SJCRH30 (cell line): ENCODE data around the gene WHRN. TPM values are rescaled to one million over a fixed set of nuclear protein-coding genes. Genes with fewer than 3 reads are reported as not detected.
A peak's percentile ranks its signal among the peaks of the same experiment; 100 is the strongest.

ENCODE experiments used
- DNase-seq, 2 experiments: peaks; one replicate each; pipeline ENCODE4 v3.0.0-alpha.2; 2015 to 2020
- H3K27ac ChIP-seq: fragments of 250-450 bp; sonication (Bioruptor Pico); 2 replicates; pipeline ENCODE4 v1.5.1; 2020; ENCODE audit warnings: mild to moderate bottlenecking, moderate library complexity
- H3K27me3 ChIP-seq: fragments of 250-450 bp; sonication (Bioruptor Pico); 2 replicates; pipeline ENCODE4 v1.5.1; 2020; ENCODE audit warnings: mild to moderate bottlenecking, moderate library complexity
- H3K36me3 ChIP-seq: fragments of 250-450 bp; sonication (Bioruptor Pico); 2 replicates; pipeline ENCODE4 v1.5.1; 2020; ENCODE audit warnings: mild to moderate bottlenecking, moderate library complexity
- H3K4me1 ChIP-seq: fragments of 250-450 bp; sonication (Bioruptor Pico); 2 replicates; pipeline ENCODE4 v1.5.1; 2020; ENCODE audit warnings: mild to moderate bottlenecking, moderate library complexity
- H3K4me3 ChIP-seq: fragments of 250-450 bp; sonication (Bioruptor Pico); 2 replicates; pipeline ENCODE4 v1.5.1; 2020; ENCODE audit warnings: mild to moderate bottlenecking, moderate library complexity
- H3K9me3 ChIP-seq: fragments of 250-450 bp; sonication (Bioruptor Pico); replicated peaks from 2 replicates; pipeline ENCODE4 v1.5.1; 2020; ENCODE audit warnings: mild to moderate bottlenecking, moderate library complexity
- total RNA-seq: library from RNA; depleted of rRNA; stranded (reverse); fragments of >200 nt; shearing (Covaris generic); gene quantifications from 2 replicates; pipeline ENCODE4 v1.2.3, GENCODE V29; 2014

The WHRN gene
- total RNA-seq, 1 experiment from 2014 or later, result 3.1 TPM

- no peaks in the 10 kb centered on the region for H3K9me3 ChIP-seq
- H3K4me1 ChIP-seq, result peaks cover 7% of the 10 kb centered on the region
- no peaks in the 10 kb centered on the region for H3K27me3 ChIP-seq
- no peak overlapping the region for H3K27ac ChIP-seq
- H3K4me3 ChIP-seq, result no peak overlapping the region
- H3K36me3 ChIP-seq, result no peaks in the 10 kb centered on the region
- DNase-seq, result no peak
These were observed 80.1 kb downstream of the WHRN start for GRCh38 chr9:114425126-114425525.

DNA sequence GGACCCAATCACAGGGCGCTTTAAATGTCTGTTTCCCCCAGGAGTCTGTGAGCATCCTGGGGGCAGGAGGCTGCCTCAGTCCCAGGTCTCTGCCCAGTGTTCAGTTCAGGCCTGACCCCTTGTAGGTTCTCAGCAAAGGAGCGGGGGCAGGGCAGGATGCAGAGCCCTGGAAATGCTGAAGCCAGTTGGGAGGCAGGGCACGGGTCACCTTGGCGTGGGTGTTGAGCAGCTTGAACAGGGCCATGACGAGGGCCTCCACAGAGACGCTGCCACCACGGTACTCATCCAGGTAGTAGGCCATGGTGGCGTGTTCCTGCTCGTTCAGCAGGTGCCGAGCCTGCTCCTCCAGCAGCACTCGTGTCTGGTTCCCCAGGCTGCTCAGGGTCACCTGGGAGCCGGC is 81.1 kb downstream of the WHRN start:
- no peaks in the 10 kb centered on the region for H3K27me3 ChIP-seq
- H3K36me3 ChIP-seq, result no peaks in the 10 kb centered on the region
- no peak overlapping the region for H3K27ac ChIP-seq
- H3K4me3 ChIP-seq, result no peak overlapping the region
- no peaks in the 10 kb centered on the region for H3K9me3 ChIP-seq
- DNase-seq, result no peak
- H3K4me1 ChIP-seq, result no peaks in the 10 kb centered on the region

DNA sequence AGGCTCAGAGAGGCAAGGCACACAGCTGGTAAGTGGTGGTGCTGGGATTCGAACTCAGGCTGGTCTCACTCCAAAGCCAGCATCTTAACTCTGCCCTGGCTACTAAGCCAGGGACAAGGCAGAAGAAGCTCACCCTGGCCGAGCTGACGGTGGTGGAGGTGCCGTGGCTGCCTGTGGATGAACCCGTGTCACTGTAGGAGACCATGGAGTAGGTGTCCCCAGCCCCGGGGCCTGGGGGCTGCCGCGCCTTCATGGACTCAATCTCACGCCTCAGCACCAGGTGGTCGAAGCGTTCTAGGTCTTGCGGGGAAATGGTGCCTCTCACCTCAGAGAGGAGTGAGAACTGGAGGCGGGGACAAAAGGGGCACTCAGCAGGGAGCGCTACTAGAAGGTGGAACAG is 82.1 kb downstream of the WHRN start:
- Histone ChIP-seq H3K9me3 (no peaks in the 10 kb centered on the region), H3K27ac (no peak overlapping the region), H3K36me3 (no peaks in the 10 kb centered on the region), H3K27me3 (no peaks in the 10 kb centered on the region), H3K4me1 (no peaks in the 10 kb centered on the region), H3K4me3 (no peak overlapping the region)
- peak in 1 of 2 experiments; percentile 2 for DNase-seq

GRCh38 chr9:114421147-114421546 is 84.1 kb downstream of the WHRN start:
- H3K4me1 ChIP-seq, result no peaks in the 10 kb centered on the region
- DNase-seq, result no peak
- no peaks in the 10 kb centered on the region for H3K36me3 ChIP-seq
- no peak overlapping the region for H3K27ac ChIP-seq
- no peaks in the 10 kb centered on the region for H3K9me3 ChIP-seq
- no peaks in the 10 kb centered on the region for H3K27me3 ChIP-seq
- H3K4me3 ChIP-seq, result no peak overlapping the region

- Histone ChIP-seq H3K36me3 (no peaks in the 10 kb centered on the region), H3K27me3 (no peaks in the 10 kb centered on the region), H3K4me3 (no peak overlapping the region), H3K4me1 (no peaks in the 10 kb centered on the region), H3K27ac (no peak overlapping the region), H3K9me3 (no peaks in the 10 kb centered on the region)
- no peak for DNase-seq
These were observed 85.5 kb downstream of the WHRN start for GRCh38 chr9:114419796-114420195.

GRCh38 chr9:114418053-114418452 is 87.2 kb downstream of the WHRN start:
- no peaks in the 10 kb centered on the region for H3K9me3 ChIP-seq
- no peaks in the 10 kb centered on the region for H3K27me3 ChIP-seq
- no peak overlapping the region for H3K4me3 ChIP-seq
- 0 out of 2 replicates have a peak, but pooled peaks cover 3% of the 10 kb centered on the region for H3K4me1 ChIP-seq
- no peaks in the 10 kb centered on the region for H3K36me3 ChIP-seq
- H3K27ac ChIP-seq, result no peak overlapping the region
- no peak for DNase-seq

DNA sequence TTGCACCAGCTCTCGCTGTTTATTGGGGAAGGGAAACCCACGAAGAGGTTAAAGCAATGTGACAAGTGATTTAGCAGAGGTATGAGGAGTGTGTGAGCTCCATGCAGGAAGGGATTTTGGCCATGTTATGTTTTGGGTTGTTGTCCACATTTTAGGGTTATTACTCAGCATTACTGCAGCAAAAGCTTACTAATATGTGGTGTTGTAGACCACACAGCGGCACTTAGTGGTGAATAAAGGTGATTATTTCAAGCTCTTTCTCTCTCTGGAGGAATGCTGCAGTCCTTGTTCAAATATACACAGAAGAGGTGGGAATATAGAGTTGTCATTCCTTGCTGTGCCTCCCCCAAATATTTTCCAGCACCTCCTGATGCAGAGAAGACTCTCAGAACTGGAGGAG is 87.8 kb downstream of the WHRN start:
- H3K9me3 ChIP-seq, result no peaks in the 10 kb centered on the region
- no peak overlapping the region for H3K4me3 ChIP-seq
- 0 out of 2 replicates have a peak, but pooled peaks cover 3% of the 10 kb centered on the region for H3K4me1 ChIP-seq
- no peaks in the 10 kb centered on the region for H3K36me3 ChIP-seq
- no peaks in the 10 kb centered on the region for H3K27me3 ChIP-seq
- no peak overlapping the region for H3K27ac ChIP-seq
- no peak for DNase-seq

DNA sequence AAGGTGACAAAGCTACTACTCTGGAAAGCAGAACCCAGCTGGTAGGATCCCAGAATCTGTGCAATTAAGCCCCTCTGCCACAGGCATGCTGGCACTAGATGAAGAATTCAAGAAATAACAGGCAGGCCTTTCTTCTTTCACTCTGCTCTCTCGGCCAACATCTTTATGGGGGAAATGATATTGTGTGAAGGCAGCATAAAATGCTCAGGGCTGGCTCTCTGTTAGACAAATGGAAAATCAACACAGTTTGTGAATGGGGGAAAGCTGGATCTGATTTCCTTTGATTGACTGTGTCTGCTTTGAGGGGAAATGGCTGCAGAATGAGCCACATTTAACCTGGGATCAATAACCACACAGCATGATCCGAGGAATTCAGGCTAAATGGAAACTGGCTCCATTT is 88.4 kb downstream of the WHRN start:
- Histone ChIP-seq H3K9me3 (no peaks in the 10 kb centered on the region), H3K36me3 (no peaks in the 10 kb centered on the region), H3K27me3 (no peaks in the 10 kb centered on the region), H3K4me1 (0 out of 2 replicates have a peak, but pooled peaks cover 3% of the 10 kb centered on the region), H3K27ac (no peak overlapping the region), H3K4me3 (no peak overlapping the region)
- no peak for DNase-seq

- H3K27me3 ChIP-seq, result no peaks in the 10 kb centered on the region
- no peak overlapping the region for H3K27ac ChIP-seq
- no peaks in the 10 kb centered on the region for H3K9me3 ChIP-seq
- H3K4me1 ChIP-seq, result 0 out of 2 replicates have a peak, but pooled peaks cover 3% of the 10 kb centered on the region
- DNase-seq, result no peak
- H3K36me3 ChIP-seq, result no peaks in the 10 kb centered on the region
- no peak overlapping the region for H3K4me3 ChIP-seq
These were observed 89.0 kb downstream of the WHRN start for GRCh38 chr9:114416290-114416689.

DNA sequence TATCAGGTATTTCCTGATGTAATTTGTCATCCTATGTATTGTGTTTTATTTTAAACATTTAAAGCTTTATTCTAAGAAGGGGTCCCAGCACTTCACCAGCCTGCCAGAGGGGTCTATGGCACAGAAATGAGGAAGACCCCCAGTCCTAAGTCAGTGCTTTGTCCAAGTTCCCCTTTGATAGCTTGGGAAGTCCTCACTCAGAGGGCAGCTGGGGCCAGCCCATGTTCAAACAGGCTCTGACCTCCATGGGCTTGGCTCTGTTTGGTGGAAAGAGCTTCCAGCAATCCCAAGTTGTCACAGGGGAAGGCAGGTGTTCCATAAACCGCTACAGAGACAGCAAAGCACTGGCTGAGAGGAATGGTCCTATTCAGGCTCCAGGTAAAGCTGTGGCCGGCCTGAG is 90.9 kb downstream of the WHRN start:
- DNase-seq, result no peak
- Histone ChIP-seq H3K4me3 (no peak overlapping the region), H3K27me3 (no peaks in the 10 kb centered on the region), H3K36me3 (no peaks in the 10 kb centered on the region), H3K4me1 (peaks cover 9% of the 10 kb centered on the region; the same call in 1 of the 2 replicates), H3K27ac (no peak overlapping the region), H3K9me3 (no peaks in the 10 kb centered on the region)

DNA sequence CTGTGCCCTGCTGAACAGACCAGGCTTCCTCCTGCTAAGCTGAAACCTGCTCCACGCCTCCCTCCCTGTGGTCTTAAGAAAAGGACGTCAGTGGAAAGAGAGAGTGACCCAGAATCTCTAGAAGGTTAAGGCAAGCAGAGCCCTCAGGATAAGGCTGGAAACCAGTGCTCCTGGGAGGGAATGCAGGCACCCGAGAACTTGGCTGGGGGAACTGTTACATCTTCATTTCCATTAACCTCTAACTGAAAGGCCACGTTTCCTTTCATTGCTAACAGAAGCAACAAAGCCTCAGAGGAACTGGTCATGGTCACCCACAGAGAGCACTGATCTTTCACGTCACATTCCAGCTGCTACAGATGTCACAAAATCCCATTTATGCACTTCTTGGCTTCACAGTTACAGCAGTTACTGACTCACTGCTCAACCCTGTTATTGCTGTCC is 91.4 kb downstream of the WHRN start:
- Histone ChIP-seq H3K4me3 (no peak overlapping the region), H3K27ac (no peak overlapping the region), H3K36me3 (no peaks in the 10 kb centered on the region), H3K4me1 (peaks cover 12% of the 10 kb centered on the region; the same call in 1 of the 2 replicates), H3K9me3 (no peaks in the 10 kb centered on the region), H3K27me3 (no peaks in the 10 kb centered on the region)
- DNase-seq, result peak in 1 of 2 experiments; percentile 51

- Histone ChIP-seq H3K9me3 (no peaks in the 10 kb centered on the region), H3K4me3 (no peak overlapping the region), H3K27ac (no peak overlapping the region), H3K27me3 (no peaks in the 10 kb centered on the region), H3K4me1 (peaks cover 12% of the 10 kb centered on the region; the same call in 1 of the 2 replicates), H3K36me3 (no peaks in the 10 kb centered on the region)
- DNase-seq, result no peak
These were observed 93.1 kb downstream of the WHRN start for GRCh38 chr9:114412048-114412683.

- Histone ChIP-seq H3K27me3 (no peaks in the 10 kb centered on the region), H3K4me1 (peaks cover 12% of the 10 kb centered on the region; the same call in 1 of the 2 replicates)
These were observed 93.8 kb downstream of the WHRN start for GRCh38 chr9:114411452-114411851.

DNA sequence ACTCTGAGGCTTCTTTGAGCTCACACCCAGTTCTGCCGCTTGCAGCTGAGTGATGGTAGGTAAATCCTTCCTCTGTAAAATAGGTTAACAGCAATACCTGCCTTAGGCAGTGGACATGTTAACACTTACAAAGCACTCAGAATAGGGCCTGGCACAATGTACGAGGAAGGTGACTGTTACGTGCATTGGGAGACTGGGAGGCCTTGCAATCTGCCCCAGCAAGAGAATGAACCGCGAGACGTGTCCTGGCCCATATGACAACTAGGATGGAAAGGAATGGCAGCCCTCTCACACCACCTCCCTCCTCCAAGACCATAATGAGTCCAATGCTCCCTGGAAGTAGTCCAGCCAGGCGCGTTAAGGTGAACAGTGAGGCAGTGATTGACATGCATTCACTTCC is 94.4 kb downstream of the WHRN start:
- Histone ChIP-seq H3K36me3 (no peaks in the 10 kb centered on the region), H3K27ac (no peak overlapping the region), H3K27me3 (no peaks in the 10 kb centered on the region), H3K4me3 (no peak overlapping the region), H3K9me3 (no peaks in the 10 kb centered on the region), H3K4me1 (peaks cover 12% of the 10 kb centered on the region; the same call in 1 of the 2 replicates)
- no peak for DNase-seq

More at GRCh38 chr9:114411452-114411851, 93.8 kb downstream of the WHRN start:
- Histone ChIP-seq H3K27ac (no peak overlapping the region), H3K36me3 (no peaks in the 10 kb centered on the region), H3K4me3 (no peak overlapping the region), H3K9me3 (no peaks in the 10 kb centered on the region)
- DNase-seq, result no peak

DNA sequence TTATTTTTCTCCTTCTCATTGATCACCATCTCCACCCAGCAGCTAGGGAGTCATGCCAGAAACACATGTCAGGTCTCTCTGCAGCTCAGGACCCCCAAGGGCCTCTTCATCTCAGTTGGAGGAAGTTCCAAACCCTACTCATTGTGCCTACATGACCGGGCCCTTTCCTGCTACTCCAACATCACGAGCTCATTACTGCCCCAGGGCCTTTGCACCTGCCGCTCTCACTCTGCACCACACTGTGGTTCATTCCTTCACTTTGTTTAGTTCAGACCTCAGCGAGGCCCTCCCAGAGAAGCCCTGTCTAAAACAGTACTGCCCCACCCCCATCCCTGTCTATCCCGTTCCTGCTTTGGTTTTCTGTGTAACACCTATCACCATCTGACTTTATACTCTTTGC is 95.4 kb downstream of the WHRN start:
- Histone ChIP-seq H3K27ac (no peak overlapping the region), H3K27me3 (no peaks in the 10 kb centered on the region), H3K36me3 (no peaks in the 10 kb centered on the region), H3K9me3 (no peaks in the 10 kb centered on the region), H3K4me1 (peaks cover 12% of the 10 kb centered on the region; the same call in 1 of the 2 replicates), H3K4me3 (no peak overlapping the region)
- peak; percentile 62 to 71 for DNase-seq
